Endothelial cell of umbilical vein (primary cell): ENCODE measurements around the gene JPH3. TPM values are rescaled to one million over a fixed set of nuclear protein-coding genes. Genes with fewer than 3 reads are reported as not detected.

Experiments
- BruUV-seq: library from RNA; stranded (reverse); fragments of 400-500 nt; replicated peaks from 2 replicates; lab custom pipeline; 2021; lab: Mats Ljungman, UMichigan
- CTCF ChIA-PET: fragments of 300-600, 350-600 bp; sonication (Branson Sonifier 250); formaldehyde crosslinking; loops from one replicate; lab custom pipeline; 2021; ENCODE audit warnings: antibody characterized with exemption, inconsistent platforms; lab: Charles Lee
- POLR2A ChIA-PET: fragments of 300-600, 350-600 bp; sonication (Branson Sonifier 250); formaldehyde crosslinking; loops from one replicate; lab custom pipeline; 2021; ENCODE audit warnings: antibody characterized with exemption, inconsistent platforms; lab: Charles Lee
- DNase-seq: peaks from one replicate; pipeline ENCODE4 v3.0.0-alpha.2; 2011; ENCODE audit warnings: low read depth, low spot score
- FAIRE-seq: peaks from 2 replicates; lab custom pipeline; 2011; peaks lifted over from hg19 to GRCh38; lab: Jason Lieb, UNC
- H2AFZ ChIP-seq: 2 replicates; pipeline ENCODE4 v1.6.0; 2012; ENCODE audit warnings: low read depth, low read length, control low read depth, inconsistent platforms
- H3K27ac ChIP-seq: 2 replicates; pipeline ENCODE4 v1.5.1; 2011; ENCODE audit warnings: low read depth, mild to moderate bottlenecking, control low read depth, low read length, moderate library complexity; ENCODE audit not compliant: insufficient read depth
- H3K27me3 ChIP-seq, 2 experiments: 2 replicates each; pipeline versions ENCODE4 v1.6.0 to v1.6.1; 2011; ENCODE audit warnings: low read length in 2 of 2, mixed read lengths in 1 of 2; ENCODE audit not compliant: control insufficient read depth in 2 of 2, insufficient read depth in 2 of 2
- H3K36me3 ChIP-seq, 2 experiments: 2 replicates in 1 of 2; 3 replicates in 1 of 2; pipeline ENCODE4 v1.5.1; 2011; ENCODE audit warnings: low read length in 2 of 2, mild to moderate bottlenecking in 1 of 2, moderate library complexity in 1 of 2; ENCODE audit not compliant: control insufficient read depth in 2 of 2, insufficient read depth in 2 of 2; ENCODE audit errors: extremely low read depth in 1 of 2
- H3K4me1 ChIP-seq: 3 replicates; pipeline ENCODE4 v1.5.1; 2011; ENCODE audit warnings: mild to moderate bottlenecking, low read length; ENCODE audit not compliant: control insufficient read depth, insufficient read depth; ENCODE audit errors: extremely low read depth
- H3K4me2 ChIP-seq: 2 replicates; pipeline ENCODE4 v1.6.1; 2011; ENCODE audit warnings: low read length, control low read depth, mixed read lengths; ENCODE audit not compliant: insufficient read depth
- H3K4me3 ChIP-seq, 3 experiments: fragments of 200-600 bp in 1 of 3; sonication (generic), shearing (Covaris generic) in 1 of 3; replicated peaks in 1 of 3; 2 replicates each; pipeline ENCODE4 v1.5.1; 2011 to 2016; ENCODE audit warnings: control low read depth in 3 of 3, low read length in 3 of 3, mild to moderate bottlenecking in 2 of 3, inconsistent platforms in 1 of 3, low read depth in 1 of 3, moderate library complexity in 1 of 3; ENCODE audit not compliant: insufficient read depth in 1 of 3
- H3K79me2 ChIP-seq: 2 replicates; pipeline ENCODE4 v1.6.0; 2012; ENCODE audit warnings: low read length, inconsistent platforms; ENCODE audit not compliant: control insufficient read depth, insufficient read depth
- H3K9ac ChIP-seq: replicated peaks from 2 replicates; pipeline ENCODE3; 2011; ENCODE audit warnings: low read length, control low read depth; ENCODE audit not compliant: insufficient read depth; ENCODE audit errors: extremely low read depth
- H3K9me1 ChIP-seq: replicated peaks from 3 replicates; pipeline ENCODE4 v1.6.0; 2011; ENCODE audit warnings: mild to moderate bottlenecking, low read length; ENCODE audit not compliant: control insufficient read depth, insufficient read depth; ENCODE audit errors: extremely low read depth
- H3K9me3 ChIP-seq: replicated peaks from 2 replicates; pipeline ENCODE4 v1.5.1; 2012; ENCODE audit warnings: low read length, inconsistent platforms; ENCODE audit not compliant: control insufficient read depth, insufficient read depth
- H4K20me1 ChIP-seq: replicated peaks from 2 replicates; pipeline ENCODE3; 2011; ENCODE audit warnings: mild to moderate bottlenecking, low read length; ENCODE audit not compliant: control insufficient read depth, insufficient read depth; ENCODE audit errors: extremely low read depth
- EZH2 ChIP-seq: IDR thresholded peaks from 2 replicates; pipeline ENCODE4 v1.6.1; 2012; ENCODE audit warnings: borderline replicate concordance, low read depth, mild to moderate bottlenecking, moderate library complexity, low read length, inconsistent platforms; ENCODE audit not compliant: severe bottlenecking
- FOS ChIP-seq: IDR thresholded peaks from 2 replicates; pipeline ENCODE4 v1.6.1; 2011; ENCODE audit warnings: mild to moderate bottlenecking, low read length, moderate library complexity, borderline replicate concordance; ENCODE audit not compliant: insufficient read depth
- GATA2 ChIP-seq: IDR thresholded peaks from 2 replicates; pipeline ENCODE4 v1.7.0; 2011; ENCODE audit warnings: low read depth, mild to moderate bottlenecking, moderate library complexity, mixed read lengths, low read length; ENCODE audit not compliant: insufficient read length, insufficient read depth
- JUN ChIP-seq: IDR thresholded peaks from 2 replicates; pipeline ENCODE4 v1.6.1; 2011; ENCODE audit warnings: borderline replicate concordance, low read depth; ENCODE audit not compliant: insufficient read length, insufficient read depth
- MAX ChIP-seq: IDR thresholded peaks from 2 replicates; pipeline ENCODE4 v1.6.1; 2011; ENCODE audit not compliant: insufficient read depth, insufficient read length
- MYC ChIP-seq: IDR thresholded peaks from one replicate; pipeline ENCODE4 v1.6.1; 2011; ENCODE audit warnings: mild to moderate bottlenecking, low read depth, low read length
- POLR2A ChIP-seq: IDR thresholded peaks from 2 replicates; pipeline ENCODE4 v1.6.1; 2012; ENCODE audit warnings: low read depth, mild to moderate bottlenecking, control low read depth, low read length
- POLR2AphosphoS5 ChIP-seq: IDR thresholded peaks from 2 replicates; pipeline ENCODE4 v1.6.1; 2012; ENCODE audit warnings: low read depth, mild to moderate bottlenecking, control low read depth, low read length, moderate library complexity; ENCODE audit not compliant: insufficient read depth
- dilution Hi-C: fragments of 300-500 bp; cut with MboI; formaldehyde crosslinking; loops from one replicate; pipeline ENCODE4 v1.15.0; 2019; ENCODE audit warnings: low sequenced_read_pairs; ENCODE audit not compliant: extremely low pct_ligation_motif_present
- intact Hi-C: fragments of 100-400 bp; cut with micrococcal nuclease; formaldehyde crosslinking; loops from one replicate; pipeline ENCODE4 v1.10.0; 2022
- polyA plus RNA-seq, 4 experiments: library from polyadenylated mRNA; depleted of rRNA in 3 of 4; stranded (reverse) in 3 of 4; unstranded in 1 of 4; fragments of >200 nt; gene quantifications; 2 replicates each; pipeline versions ENCODE4 v1.2.1 to v1.2.3, GENCODE V29; 2011 to 2012; ENCODE audit warnings: missing spikeins in 1 of 4
- total RNA-seq: library from RNA; stranded (reverse); gene quantifications from 2 replicates; pipeline ENCODE4 v1.2.3, GENCODE V29; 2021
- TF ChIP-seq, protein P1 (sequence below), 2 donors: IDR thresholded peaks; 1 replicate in 1 of 2; 2 replicates in 1 of 2; pipeline ENCODE4 v1.5.1; 2011; ENCODE audit warnings: low read length in 2 of 2, mild to moderate bottlenecking in 2 of 2, moderate library complexity in 2 of 2, control low read depth in 1 of 2, inconsistent platforms in 1 of 2, low read depth in 1 of 2; ENCODE audit not compliant: insufficient read depth in 1 of 2; ENCODE audit errors: extremely low read depth in 1 of 2

The JPH3 gene
- total and polyA plus RNA-seq, 2 donors (not counting 3 experiments of a cell fraction or from before 2014, with no cell fraction given): 0.22 to 0.30 TPM

DNA sequence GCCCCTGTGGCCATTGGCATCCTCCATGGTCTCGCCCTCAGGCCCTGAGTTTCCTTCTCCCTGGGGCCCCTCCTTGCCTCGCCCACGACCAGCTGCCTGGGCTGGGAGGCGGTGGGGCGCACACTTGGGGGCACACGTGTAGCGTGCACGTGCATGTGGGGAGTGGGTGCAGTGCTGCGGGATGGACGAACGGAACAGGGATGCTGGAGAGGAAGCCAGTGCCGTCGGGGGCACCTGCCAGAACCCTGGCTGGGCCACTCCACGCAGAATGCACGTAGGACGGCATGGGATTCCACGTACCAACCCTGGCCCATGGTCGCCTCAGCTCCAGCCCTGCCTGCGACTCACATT is 83.1 kb downstream of the JPH3 start:
- POLR2A ChIA-PET: no interaction called here

More for the DNA sequence above, 83.1 kb downstream of the JPH3 start:
- no peak for TF ChIP-seq POLR2AphosphoS5
- no peak for TF ChIP-seq GATA2
- no peak for TF ChIP-seq FOS
- TF ChIP-seq MYC: no peak
- TF ChIP-seq, protein P1, sequence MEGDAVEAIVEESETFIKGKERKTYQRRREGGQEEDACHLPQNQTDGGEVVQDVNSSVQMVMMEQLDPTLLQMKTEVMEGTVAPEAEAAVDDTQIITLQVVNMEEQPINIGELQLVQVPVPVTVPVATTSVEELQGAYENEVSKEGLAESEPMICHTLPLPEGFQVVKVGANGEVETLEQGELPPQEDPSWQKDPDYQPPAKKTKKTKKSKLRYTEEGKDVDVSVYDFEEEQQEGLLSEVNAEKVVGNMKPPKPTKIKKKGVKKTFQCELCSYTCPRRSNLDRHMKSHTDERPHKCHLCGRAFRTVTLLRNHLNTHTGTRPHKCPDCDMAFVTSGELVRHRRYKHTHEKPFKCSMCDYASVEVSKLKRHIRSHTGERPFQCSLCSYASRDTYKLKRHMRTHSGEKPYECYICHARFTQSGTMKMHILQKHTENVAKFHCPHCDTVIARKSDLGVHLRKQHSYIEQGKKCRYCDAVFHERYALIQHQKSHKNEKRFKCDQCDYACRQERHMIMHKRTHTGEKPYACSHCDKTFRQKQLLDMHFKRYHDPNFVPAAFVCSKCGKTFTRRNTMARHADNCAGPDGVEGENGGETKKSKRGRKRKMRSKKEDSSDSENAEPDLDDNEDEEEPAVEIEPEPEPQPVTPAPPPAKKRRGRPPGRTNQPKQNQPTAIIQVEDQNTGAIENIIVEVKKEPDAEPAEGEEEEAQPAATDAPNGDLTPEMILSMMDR (IDR thresholded peaks at IDR 0.05; ENCODE audit: extremely low read depth in 1 of 2, insufficient read depth in 1 of 2, low read depth in 1 of 2, low read length in 2 of 2): no peak
- no peak for TF ChIP-seq MAX
- no peak for TF ChIP-seq EZH2
- TF ChIP-seq JUN: no peak
- no peak for TF ChIP-seq POLR2A
- H3K27ac ChIP-seq: no peak overlapping the region
- no peak overlapping the region for H2AFZ ChIP-seq
- FAIRE-seq (no peak), DNase-seq (no peak)
- H3K9ac ChIP-seq: no peak overlapping the region
- intact Hi-C loops: no loop called here
- dilution Hi-C loops: no loop called here
- H3K36me3 ChIP-seq: no peaks in the 10 kb centered on the region
- CTCF ChIA-PET: no interaction called here
- H4K20me1 ChIP-seq: no peaks in the 10 kb centered on the region
- no peak overlapping the region for H3K4me2 ChIP-seq
- H3K4me3 ChIP-seq: no peak overlapping the region
- H3K9me3 ChIP-seq: no peaks in the 10 kb centered on the region
- no peaks in the 10 kb centered on the region for H3K9me1 ChIP-seq
- H3K27me3 ChIP-seq: no peaks in the 10 kb centered on the region
- H3K79me2 ChIP-seq: no peaks in the 10 kb centered on the region
- H3K4me1 ChIP-seq: no peaks in the 10 kb centered on the region
- BruUV-seq: no TSS peak
